NCI-H510A (cell line): ENCODE measurements around the gene KCNN4.
A peak's percentile ranks its signal among the peaks of the same experiment; 100 is the strongest.
"Not testable (repeated sequence)": the region's sequence is repeated elsewhere in the genome, so short reads cannot be mapped to it uniquely, and the experiment has no call there.

ENCODE experiments used
- DNase-seq: peaks from one replicate; lab custom pipeline; 2025; lab: John Stamatoyannopoulos, UW

The KCNN4 gene

GRCh38 chr19:43774103-43774939 is 6.5 kb downstream of the KCNN4 start:
- no peak for DNase-seq

- no peak for DNase-seq
These were observed 7.1 kb downstream of the KCNN4 start for GRCh38 chr19:43773725-43774102.

GRCh38 chr19:43769256-43769655 is 11.5 kb downstream of the KCNN4 start:
- DNase-seq, result no peak

GRCh38 chr19:43768273-43769050 is 12.3 kb downstream of the KCNN4 start:
- DNase-seq, result no peak

DNA sequence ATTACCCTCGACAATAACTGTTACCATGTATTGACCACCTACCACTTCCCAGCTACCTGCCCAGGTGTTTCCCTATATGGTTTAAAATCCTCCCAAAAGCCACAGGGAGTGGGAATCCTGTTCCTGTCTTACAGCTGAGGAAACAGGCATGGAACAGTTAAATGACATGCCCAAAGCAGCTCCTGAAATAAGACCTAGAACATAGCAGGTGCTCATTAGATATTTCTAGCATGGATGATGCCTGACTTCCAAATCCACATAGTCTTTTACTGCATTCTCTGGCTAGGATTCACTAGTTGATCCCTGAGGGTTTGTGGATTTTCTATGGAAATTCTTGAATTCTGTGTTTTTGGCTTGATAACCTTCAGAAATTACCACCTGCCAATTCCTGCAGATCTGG is 13.0 kb downstream of the KCNN4 start:
- DNase-seq, result no peak

DNA sequence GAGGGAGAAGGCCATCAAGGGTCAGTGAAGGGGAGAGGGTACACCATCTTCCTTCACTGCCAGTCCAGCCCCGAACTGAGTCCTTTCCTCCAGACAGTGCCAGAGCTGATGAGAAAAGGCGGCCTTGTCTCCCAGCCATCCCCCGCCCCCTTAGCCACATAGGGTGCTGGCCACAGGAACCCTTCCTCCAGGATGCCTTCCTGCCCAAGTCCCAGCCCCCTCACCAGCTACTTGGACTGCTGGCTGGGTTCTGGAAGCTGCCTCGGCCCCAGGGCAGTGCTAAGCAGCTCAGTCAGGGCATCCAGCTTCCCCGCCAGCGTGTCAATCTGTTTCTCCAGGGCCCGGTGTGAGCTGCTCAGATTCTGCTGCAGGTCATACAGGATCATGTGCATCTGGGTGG is 13.5 kb downstream of the KCNN4 start:
- DNase-seq, result no peak

GRCh38 chr19:43766755-43767043 is 14.1 kb downstream of the KCNN4 start:
- DNase-seq, result no peak

DNA sequence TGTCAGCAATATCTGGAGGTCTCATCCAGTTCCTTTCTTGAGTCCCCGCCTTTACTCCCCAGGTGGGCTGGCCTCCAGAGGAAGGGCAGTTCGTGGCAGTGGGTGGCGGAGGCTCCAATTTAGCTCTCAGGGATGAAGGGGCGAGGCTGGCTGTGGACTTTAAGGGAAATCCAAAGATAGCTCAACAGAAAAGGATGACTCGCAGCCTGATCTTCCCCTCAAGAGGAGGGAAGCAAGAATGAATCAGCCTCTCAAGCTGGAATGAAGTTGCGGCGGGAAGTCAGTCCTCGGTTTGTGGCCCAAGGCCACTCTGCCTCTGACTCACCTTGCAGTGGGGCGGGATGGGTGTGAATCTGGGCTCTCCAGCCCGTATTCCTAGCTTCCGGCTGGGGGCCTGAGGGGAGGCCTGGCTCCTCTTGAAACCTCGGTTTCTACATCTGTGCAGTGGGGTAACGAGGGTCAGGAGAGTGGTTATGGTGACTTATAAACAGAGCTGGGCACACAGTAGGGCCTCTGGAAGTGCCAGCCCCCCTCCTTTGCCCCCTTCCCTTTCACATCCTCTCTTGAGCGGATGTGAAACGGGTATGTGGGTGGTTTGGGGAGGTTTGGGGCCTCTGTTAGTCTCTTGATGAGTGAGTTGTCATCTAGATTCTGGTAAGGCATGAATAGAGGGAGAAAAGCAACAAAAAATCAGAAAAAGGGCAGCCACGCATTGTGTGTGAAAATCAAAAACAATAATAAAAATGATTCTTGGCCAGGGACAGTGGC is 15.5 kb downstream of the KCNN4 start:
- no peak for DNase-seq

- DNase-seq, result not testable (repeated sequence)
These were observed 16.1 kb downstream of the KCNN4 start for GRCh38 chr19:43764684-43765083.

GRCh38 chr19:43763473-43763939 is 17.3 kb downstream of the KCNN4 start:
- no peak for DNase-seq

GRCh38 chr19:43762814-43763213 is 18.0 kb downstream of the KCNN4 start:
- no peak for DNase-seq

DNA sequence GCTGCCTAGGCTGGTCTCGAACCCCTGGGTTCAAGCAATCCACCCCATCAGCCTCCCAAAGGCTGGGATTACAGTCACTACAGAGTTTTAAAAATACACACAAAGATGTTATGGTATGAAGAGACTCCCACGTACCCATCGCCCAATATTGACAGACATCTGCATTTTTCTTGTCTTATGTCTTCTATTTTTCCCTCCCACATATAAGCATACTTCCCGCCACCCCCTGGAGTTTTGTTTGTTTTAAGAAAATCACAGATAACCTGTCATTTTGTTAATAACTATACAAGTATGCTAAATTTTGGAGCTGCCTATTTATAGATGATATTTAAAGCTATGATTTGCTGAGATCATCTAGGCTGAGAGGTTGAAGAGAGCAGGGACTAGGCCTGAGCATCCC is 19.8 kb downstream of the KCNN4 start:
- DNase-seq, result no peak

DNA sequence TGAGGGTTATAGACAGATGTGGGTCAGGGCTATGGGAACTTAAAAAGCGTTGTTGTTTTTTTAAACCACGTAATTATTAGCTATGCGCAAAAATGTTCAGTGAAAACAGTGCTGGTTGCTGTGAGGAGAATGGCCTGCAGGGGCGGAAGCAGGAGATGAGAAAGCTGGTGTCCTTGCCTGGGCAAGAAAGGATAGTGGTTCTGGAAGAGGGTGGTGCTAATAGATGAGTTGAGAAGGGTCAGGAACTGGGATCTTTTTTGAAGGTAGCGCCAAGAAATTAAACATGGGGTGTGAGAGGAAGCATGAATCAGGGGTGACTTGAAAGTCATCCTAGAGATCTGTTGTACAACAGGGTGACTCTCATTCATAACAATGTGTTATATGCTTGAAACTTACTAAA is 21.3 kb downstream of the KCNN4 start:
- no peak for DNase-seq

DNA sequence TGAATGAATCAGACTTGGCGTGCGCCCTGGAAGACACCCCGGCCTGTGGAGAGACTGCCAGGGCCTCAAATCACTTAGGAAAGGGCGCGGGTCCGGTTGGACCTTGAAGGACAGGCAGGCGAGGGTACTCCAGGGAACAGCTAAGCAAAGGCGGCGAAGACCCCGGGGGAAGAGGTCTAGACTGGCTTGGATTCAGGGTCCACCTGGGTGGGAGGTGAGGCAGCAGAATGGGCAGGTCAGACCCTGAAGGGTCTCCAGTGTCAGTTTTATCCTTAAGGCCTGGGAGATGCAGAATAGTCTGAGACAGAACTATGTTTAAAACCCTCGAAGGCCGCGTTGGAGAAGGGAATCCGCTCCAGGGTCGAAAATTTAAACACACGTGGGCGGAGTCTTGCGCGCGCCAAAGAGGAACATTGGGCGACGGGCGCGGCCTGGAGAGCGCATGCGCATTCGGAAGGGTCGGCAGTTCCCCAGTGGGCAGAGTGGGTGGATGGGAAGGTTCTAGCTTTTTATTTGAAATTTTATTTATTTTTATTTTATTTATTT is 25.4 kb downstream of the KCNN4 start:
- peak; percentile 56 for DNase-seq

- DNase-seq, result peak; percentile 88
These were observed 26.1 kb downstream of the KCNN4 start, which contains the start of gene SMG9 for GRCh38 chr19:43754503-43755255. Gene SMG9, minus strand, starts transcription at chr19:43754962. Its CDS starts 4,221 bp downstream, at chr19:43750741.

- DNase-seq, result no peak
These were observed 26.6 kb downstream of the KCNN4 start for GRCh38 chr19:43754253-43754502.

- no peak for DNase-seq
These were observed 28.4 kb downstream of the KCNN4 start for GRCh38 chr19:43752287-43752875.

DNA sequence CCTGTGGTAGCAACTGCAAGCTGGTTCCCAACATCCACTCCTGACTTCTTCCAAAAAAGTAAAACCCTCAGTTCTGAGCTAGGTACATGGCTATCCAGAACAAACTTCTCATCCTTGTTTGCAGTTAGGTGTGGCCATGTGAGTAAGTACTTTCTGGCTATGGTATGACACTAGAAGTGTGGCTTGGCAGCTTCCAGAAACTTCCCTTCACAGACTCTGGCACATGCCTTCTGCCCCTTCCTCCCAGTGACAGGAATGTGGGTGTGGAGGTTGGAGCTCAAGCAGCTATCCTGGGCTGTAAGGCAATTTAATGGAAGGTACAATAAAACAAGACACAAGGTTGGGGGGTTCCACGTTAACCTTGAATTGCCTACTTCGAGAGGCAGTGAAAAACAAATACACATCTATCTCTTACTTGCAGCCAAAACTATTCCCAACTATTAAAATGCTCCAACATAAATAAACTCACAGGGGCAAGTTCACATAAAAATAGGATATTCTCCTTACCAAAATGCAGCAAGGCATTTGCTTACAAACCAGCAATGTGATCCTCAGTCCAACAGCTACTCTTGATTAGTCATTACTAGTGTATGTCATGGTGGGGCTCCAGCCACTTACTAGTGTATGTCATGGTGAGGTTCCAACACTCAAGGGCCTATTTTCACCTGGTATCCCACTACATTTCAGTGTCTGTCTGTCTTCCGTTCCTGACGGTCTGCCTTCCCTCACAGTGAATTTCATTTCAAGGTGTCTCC is 29.1 kb downstream of the KCNN4 start:
- no peak for DNase-seq

DNA sequence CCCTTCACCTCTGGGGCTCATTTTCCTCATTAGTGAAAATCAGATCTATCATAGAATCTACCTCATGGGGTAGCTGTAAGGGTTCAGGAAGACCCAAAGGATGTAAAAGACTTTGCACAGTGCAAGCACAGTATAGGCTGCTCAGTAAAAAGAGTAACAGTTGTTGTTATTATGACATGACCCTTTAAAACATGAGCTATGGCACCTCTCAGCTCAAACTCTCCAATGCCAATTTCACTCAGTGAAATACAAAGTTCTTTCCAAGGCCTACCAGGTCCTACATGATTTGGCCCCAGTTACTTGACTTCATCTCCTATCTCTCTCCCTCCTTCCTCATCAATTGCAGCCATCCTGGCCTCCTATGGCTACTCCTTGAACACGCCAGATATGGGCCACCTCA is 30.9 kb downstream of the KCNN4 start:
- DNase-seq, result no peak

DNA sequence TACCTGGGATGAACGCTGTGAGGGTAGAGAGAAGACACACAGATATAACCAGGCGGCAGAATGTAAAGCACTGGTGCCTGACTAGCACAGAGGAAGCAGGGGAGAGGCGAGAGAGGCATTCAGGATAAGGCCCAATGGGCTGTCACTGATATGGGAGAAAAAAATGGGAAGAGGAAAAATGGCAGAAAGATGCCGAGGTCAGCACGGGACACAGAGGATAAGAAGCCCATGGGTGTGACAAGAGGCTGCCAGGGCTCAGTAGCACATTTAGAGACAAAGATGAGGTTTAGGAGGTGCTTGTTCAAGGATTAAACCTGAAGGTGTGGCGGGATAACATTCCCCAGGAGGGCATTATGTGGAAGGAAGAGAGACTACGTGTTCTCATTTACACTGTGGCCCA is 31.6 kb downstream of the KCNN4 start:
- DNase-seq, result no peak

DNA sequence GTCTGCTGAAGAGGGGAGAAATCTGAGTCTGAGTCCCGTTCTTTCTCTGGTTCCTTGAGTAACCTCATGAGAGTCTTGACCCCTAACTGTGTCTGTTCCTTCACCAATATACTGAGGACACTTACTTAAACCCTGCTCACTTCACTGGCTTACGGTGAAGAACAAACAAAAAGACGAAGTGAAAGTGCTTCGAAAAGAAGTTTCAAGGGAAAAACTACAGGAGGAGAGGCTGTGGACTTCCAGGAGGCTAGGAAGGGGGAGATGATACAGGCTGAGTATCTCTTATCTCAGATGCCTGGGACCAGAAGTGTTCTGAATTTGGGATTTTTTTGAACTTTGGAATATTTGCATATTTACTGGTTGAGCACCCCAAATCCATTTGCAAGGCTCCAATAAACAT is 32.1 kb downstream of the KCNN4 start:
- DNase-seq, result no peak
